ENCODE data around the gene CRB3. TPM values are rescaled to one million over a fixed set of nuclear protein-coding genes. Genes with fewer than 3 reads are reported as not detected.

The CRB3 gene
- total and polyA plus RNA-seq, 2 of the 13 experiments (the other 11 are each of a cell fraction or from before 2014, with no cell fraction given): 10.6 to 25.6 TPM

DNA sequence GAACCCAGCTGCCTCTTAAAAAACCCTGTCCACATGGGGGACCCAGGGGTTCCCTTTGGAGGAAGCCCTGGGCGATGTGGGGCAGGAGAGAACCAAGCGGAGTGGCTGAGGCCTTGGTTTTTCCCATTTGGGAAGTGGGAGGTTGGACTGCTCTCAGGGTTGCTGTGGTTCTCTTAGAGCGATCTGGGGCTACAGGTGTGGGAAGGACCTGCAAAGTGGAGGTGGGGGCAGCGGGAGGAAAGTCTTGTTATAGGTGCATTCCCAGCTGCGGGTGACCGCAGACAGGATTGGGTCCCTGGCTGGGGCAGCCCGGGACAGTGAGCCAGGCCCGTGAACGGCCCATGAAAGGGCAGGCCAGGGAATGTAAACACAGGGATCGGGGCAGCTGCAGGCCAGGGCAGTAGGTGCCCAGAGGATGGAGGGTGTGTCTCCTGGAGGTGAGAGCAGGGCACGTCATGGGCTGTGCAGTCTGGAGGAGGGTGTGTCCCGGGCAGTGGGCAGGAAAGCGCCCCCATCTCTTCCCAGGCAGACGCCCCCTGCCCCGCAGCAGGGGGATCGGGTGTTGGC lies 5.3 kb upstream of the CRB3 start (continued):
- TF ChIP-seq ZNF629 (CRISPR knock-in tag; conservative IDR thresholded peaks at IDR 0.05) (no peak), ZNF143 (CRISPR knock-in tag; IDR thresholded peaks at IDR 0.05) (no peak), MXD3 (CRISPR knock-in tag; IDR thresholded peaks at IDR 0.05) (no peak), HOXA5 (CRISPR knock-in tag; IDR thresholded peaks at IDR 0.05) (no peak), YEATS4 (CRISPR knock-in tag; IDR thresholded peaks at IDR 0.05; ENCODE audit: borderline replicate concordance) (no peak), PCBP2 (optimal IDR thresholded peaks at IDR 0.05; ENCODE audit: low read depth, low read length, poor library complexity, severe bottlenecking) (no peak), ZNF563 (CRISPR knock-in tag; IDR thresholded peaks at IDR 0.05) (no peak), ZMYM3 (CRISPR knock-in tag; IDR thresholded peaks at IDR 0.05) (peak; percentile 90), ZNF558 (CRISPR knock-in tag; IDR thresholded peaks at IDR 0.05; ENCODE audit: borderline replicate concordance) (0 out of 2 replicates have a peak, but pooled peaks have one; percentile 14), CSRNP2 (CRISPR knock-in tag; conservative IDR thresholded peaks at IDR 0.05; ENCODE audit: low read depth) (no peak), REST (IDR thresholded peaks at IDR 0.05; ENCODE audit: borderline replicate concordance in 1 of 2, low read depth in 1 of 2, low read length in 2 of 2) (no peak), SAP130 (CRISPR knock-in tag; IDR thresholded peaks at IDR 0.05; ENCODE audit: low read depth) (peak; percentile 29; the same call in 1 of the 2 replicates), ZNF12 (CRISPR knock-in tag; IDR thresholded peaks at IDR 0.05) (0 out of 2 replicates have a peak, but pooled peaks have one; percentile 11)
- TF ChIP-seq, protein P1, sequence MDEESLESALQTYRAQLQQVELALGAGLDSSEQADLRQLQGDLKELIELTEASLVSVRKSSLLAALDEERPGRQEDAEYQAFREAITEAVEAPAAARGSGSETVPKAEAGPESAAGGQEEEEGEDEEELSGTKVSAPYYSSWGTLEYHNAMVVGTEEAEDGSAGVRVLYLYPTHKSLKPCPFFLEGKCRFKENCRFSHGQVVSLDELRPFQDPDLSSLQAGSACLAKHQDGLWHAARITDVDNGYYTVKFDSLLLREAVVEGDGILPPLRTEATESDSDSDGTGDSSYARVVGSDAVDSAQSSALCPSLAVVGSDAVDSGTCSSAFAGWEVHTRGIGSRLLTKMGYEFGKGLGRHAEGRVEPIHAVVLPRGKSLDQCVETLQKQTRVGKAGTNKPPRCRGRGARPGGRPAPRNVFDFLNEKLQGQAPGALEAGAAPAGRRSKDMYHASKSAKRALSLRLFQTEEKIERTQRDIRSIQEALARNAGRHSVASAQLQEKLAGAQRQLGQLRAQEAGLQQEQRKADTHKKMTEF (CRISPR knock-in tag; IDR thresholded peaks at IDR 0.05): no peak
- TF ChIP-seq, protein P2, sequence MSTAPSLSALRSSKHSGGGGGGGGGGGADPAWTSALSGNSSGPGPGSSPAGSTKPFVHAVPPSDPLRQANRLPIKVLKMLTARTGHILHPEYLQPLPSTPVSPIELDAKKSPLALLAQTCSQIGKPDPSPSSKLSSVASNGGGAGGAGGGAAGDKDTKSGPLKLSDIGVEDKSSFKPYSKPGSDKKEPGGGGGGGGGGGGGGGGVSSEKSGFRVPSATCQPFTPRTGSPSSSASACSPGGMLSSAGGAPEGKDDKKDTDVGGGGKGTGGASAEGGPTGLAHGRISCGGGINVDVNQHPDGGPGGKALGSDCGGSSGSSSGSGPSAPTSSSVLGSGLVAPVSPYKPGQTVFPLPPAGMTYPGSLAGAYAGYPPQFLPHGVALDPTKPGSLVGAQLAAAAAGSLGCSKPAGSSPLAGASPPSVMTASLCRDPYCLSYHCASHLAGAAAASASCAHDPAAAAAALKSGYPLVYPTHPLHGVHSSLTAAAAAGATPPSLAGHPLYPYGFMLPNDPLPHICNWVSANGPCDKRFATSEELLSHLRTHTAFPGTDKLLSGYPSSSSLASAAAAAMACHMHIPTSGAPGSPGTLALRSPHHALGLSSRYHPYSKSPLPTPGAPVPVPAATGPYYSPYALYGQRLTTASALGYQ (CRISPR knock-in tag; IDR thresholded peaks at IDR 0.05): no peak
- TF ChIP-seq, protein P3, sequence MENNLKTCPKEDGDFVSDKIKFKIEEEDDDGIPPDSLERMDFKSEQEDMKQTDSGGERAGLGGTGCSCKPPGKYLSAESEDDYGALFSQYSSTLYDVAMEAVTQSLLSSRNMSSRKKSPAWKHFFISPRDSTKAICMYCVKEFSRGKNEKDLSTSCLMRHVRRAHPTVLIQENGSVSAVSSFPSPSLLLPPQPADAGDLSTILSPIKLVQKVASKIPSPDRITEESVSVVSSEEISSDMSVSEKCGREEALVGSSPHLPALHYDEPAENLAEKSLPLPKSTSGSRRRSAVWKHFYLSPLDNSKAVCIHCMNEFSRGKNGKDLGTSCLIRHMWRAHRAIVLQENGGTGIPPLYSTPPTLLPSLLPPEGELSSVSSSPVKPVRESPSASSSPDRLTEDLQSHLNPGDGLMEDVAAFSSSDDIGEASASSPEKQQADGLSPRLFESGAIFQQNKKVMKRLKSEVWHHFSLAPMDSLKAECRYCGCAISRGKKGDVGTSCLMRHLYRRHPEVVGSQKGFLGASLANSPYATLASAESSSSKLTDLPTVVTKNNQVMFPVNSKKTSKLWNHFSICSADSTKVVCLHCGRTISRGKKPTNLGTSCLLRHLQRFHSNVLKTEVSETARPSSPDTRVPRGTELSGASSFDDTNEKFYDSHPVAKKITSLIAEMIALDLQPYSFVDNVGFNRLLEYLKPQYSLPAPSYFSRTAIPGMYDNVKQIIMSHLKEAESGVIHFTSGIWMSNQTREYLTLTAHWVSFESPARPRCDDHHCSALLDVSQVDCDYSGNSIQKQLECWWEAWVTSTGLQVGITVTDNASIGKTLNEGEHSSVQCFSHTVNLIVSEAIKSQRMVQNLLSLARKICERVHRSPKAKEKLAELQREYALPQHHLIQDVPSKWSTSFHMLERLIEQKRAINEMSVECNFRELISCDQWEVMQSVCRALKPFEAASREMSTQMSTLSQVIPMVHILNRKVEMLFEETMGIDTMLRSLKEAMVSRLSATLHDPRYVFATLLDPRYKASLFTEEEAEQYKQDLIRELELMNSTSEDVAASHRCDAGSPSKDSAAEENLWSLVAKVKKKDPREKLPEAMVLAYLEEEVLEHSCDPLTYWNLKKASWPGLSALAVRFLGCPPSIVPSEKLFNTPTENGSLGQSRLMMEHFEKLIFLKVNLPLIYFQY (CRISPR knock-in tag; IDR thresholded peaks at IDR 0.05; ENCODE audit: borderline replicate concordance): no peak

Data from HepG2 (cell line).